Kidney (tissue), 14 donors: Measurements from ENCODE around the gene TINAG. TPM values are rescaled to one million over a fixed set of nuclear protein-coding genes. Genes with fewer than 3 reads are reported as not detected.

ENCODE experiments used
- DNase-seq, 5 donors: peaks; one replicate each; pipeline ENCODE4 v3.0.0-alpha.2; 2013 to 2020
- FAIRE-seq: peaks from 2 replicates; lab custom pipeline; 2012; peaks lifted over from hg19 to GRCh38; lab: Jason Lieb, UNC
- H3K27ac ChIP-seq, 2 donors: one replicate each; pipeline ENCODE4 v1.7.0; 2013; ENCODE audit warnings: low read depth in 2 of 2, low read length in 2 of 2, inconsistent platforms in 1 of 2
- H3K27me3 ChIP-seq: one replicate; pipeline ENCODE4 v1.7.1; 2013; ENCODE audit warnings: low read length, inconsistent platforms; ENCODE audit not compliant: control insufficient read depth, insufficient read depth
- H3K36me3 ChIP-seq, 3 donors: one replicate each; pipeline versions ENCODE4 v1.7.0 to v1.7.1; 2013; ENCODE audit warnings: low read length in 3 of 3, control low read depth in 1 of 3, inconsistent platforms in 1 of 3; ENCODE audit not compliant: insufficient read depth in 3 of 3, control insufficient read depth in 2 of 3
- H3K4me1 ChIP-seq, 3 donors: one replicate each; pipeline versions ENCODE4 v1.7.0 to v1.7.1; 2013; ENCODE audit warnings: low read length in 3 of 3, inconsistent platforms in 1 of 3, low read depth in 1 of 3; ENCODE audit not compliant: control insufficient read depth in 2 of 3, insufficient read depth in 2 of 3
- H3K4me3 ChIP-seq, 3 donors: one replicate each; pipeline versions ENCODE4 v1.7.0 to v1.8.1; 2013; ENCODE audit warnings: low read length in 3 of 3, control low read depth in 1 of 3, inconsistent platforms in 1 of 3
- H3K9ac ChIP-seq, 3 donors: one replicate each; pipeline versions ENCODE4 v1.7.0 to v1.7.1; 2013; ENCODE audit warnings: low read length in 3 of 3, control low read depth in 1 of 3, inconsistent platforms in 1 of 3
- H3K9me3 ChIP-seq, 3 donors: one replicate each; pipeline versions ENCODE4 v1.7.0 to v1.7.1; 2013; ENCODE audit warnings: low read length in 3 of 3, control low read depth in 1 of 3, inconsistent platforms in 1 of 3; ENCODE audit not compliant: control insufficient read depth in 2 of 3, insufficient read depth in 1 of 3
- CTCF ChIP-seq: IDR thresholded peaks from 3 replicates; pipeline ENCODE4 v1.5.1; 2012; ENCODE audit warnings: mild to moderate bottlenecking, moderate library complexity, borderline replicate concordance; ENCODE audit not compliant: insufficient read depth; ENCODE audit errors: extremely low read depth
- intact Hi-C: fragments of 100-400 bp; cut with DNase I; formaldehyde crosslinking; loops from one replicate; pipeline ENCODE4 v1.11.1; 2022
- polyA plus RNA-seq: library from polyadenylated mRNA; stranded (reverse); fragments of 350-450 nt; fragmentation: Illumina TruSeq; extraction: RNeasy Lipid Tissue Mini Kit (QIAGEN cat#74804); gene quantifications from one replicate; pipeline ENCODE4 v1.2.3, GENCODE V29; 2014; ENCODE audit warnings: low read depth, low replicate concordance; ENCODE audit not compliant: insufficient read depth
- total RNA-seq: library from RNA; stranded (reverse); fragmentation: NEBNext Ultra II Directional; extraction: Animal tissue kit (Norgen Biotek cat#: 25700); gene quantifications from one replicate; pipeline ENCODE4 v1.2.1, GENCODE V29; 2021
- donor health status: control.
- donor health status: control.
- donor health status: control.
- donor health status: control.
- donor health status: control.
- donor health status: DM: yes; HTN: yes; CAD: no.
- donor health status: Normal renal cell carcinoma (clear cell type).

TINAG gene
- total and polyA plus RNA-seq, 2 donors from 2014 or later: 22.1 to 73.0 TPM

- TF ChIP-seq CTCF: peak; percentile 24
Observed at GRCh38 chr6:54267798-54268197, 40.4 kb upstream of the TINAG start.

GRCh38 chr6:54273214-54273820 is 34.9 kb upstream of the TINAG start:
- intact Hi-C loops: no loop called here
- TF ChIP-seq CTCF: no peak
- Histone ChIP-seq H3K27me3 (no peaks in the 10 kb centered on the region), H3K9me3 (no peaks in the 10 kb centered on the region), H3K36me3 (no peaks in the 10 kb centered on the region), H3K4me1 (no peaks in the 10 kb centered on the region), H3K9ac (no peak overlapping the region), H3K27ac (no peak overlapping the region), H3K4me3 (no peak overlapping the region)
- DNase-seq (no peak), FAIRE-seq (no peak)

More at GRCh38 chr6:54267798-54268197, 40.4 kb upstream of the TINAG start:
- Histone ChIP-seq H3K36me3 (no peaks in the 10 kb centered on the region), H3K4me1 (no peaks in the 10 kb centered on the region), H3K4me3 (no peak overlapping the region), H3K9ac (no peak overlapping the region), H3K9me3 (no peaks in the 10 kb centered on the region), H3K27me3 (no peaks in the 10 kb centered on the region), H3K27ac (no peak overlapping the region)
- intact Hi-C loops: no loop called here
- FAIRE-seq: no peak
- DNase-seq: peak in 3 of 5 donors; percentile 18 to 73 (median 50)

- Histone ChIP-seq H3K4me3 (no peak overlapping the region), H3K36me3 (no peaks in the 10 kb centered on the region), H3K9me3 (no peaks in the 10 kb centered on the region), H3K27ac (no peak overlapping the region), H3K4me1 (no peaks in the 10 kb centered on the region), H3K27me3 (no peaks in the 10 kb centered on the region), H3K9ac (no peak overlapping the region)
- FAIRE-seq (no peak), DNase-seq (no peak)
- intact Hi-C loops: no loop called here
- no peak for TF ChIP-seq CTCF
Observed at GRCh38 chr6:54274383-54274782, 33.9 kb upstream of the TINAG start.

GRCh38 chr6:54282186-54282585 is 26.1 kb upstream of the TINAG start:
- intact Hi-C loops: no loop called here
- no peaks in the 10 kb centered on the region for H3K27me3 ChIP-seq
- DNase-seq (no peak), FAIRE-seq (no peak)
- H3K27ac ChIP-seq: no peak overlapping the region
- TF ChIP-seq CTCF: no peak
- H3K9ac ChIP-seq: no peak overlapping the region
- H3K9me3 ChIP-seq: no peaks in the 10 kb centered on the region
- H3K4me3 ChIP-seq: no peak overlapping the region
- H3K36me3 ChIP-seq: no peaks in the 10 kb centered on the region
- peaks cover 0 to 7% (median 5%) of the 10 kb centered on the region in 3 donors for H3K4me1 ChIP-seq
